AG04449 (cell line): ENCODE data around the gene OTOP3.

Source experiments
- CTCF ChIA-PET: fragments of 350-600 bp; formaldehyde crosslinking; extraction: SDS; loops from one replicate; lab custom pipeline; 2021; ENCODE audit warnings: antibody characterized with exemption; lab: Yijun Ruan, JAX
- POLR2A ChIA-PET: fragments of 400-600, 350-600 bp; formaldehyde crosslinking; extraction: SDS; loops from one replicate; lab custom pipeline; 2020; ENCODE audit warnings: antibody characterized with exemption, inconsistent platforms; lab: Yijun Ruan, JAX
- DNase-seq: peaks from one replicate; pipeline ENCODE4 v3.0.0-alpha.2; 2010; ENCODE audit warnings: low read depth, low spot score
- H3K4me3 ChIP-seq: 2 replicates; pipeline ENCODE4 v1.5.1; 2011; ENCODE audit warnings: low read depth, mild to moderate bottlenecking, control low read depth, low read length
- CTCF ChIP-seq: IDR thresholded peaks from one replicate; pipeline ENCODE4 v1.5.1; 2011; ENCODE audit warnings: mild to moderate bottlenecking, moderate library complexity, low read length, control low read depth, inconsistent platforms; ENCODE audit not compliant: insufficient read depth; ENCODE audit errors: missing control alignments

Gene OTOP3

GRCh38 chr17:74990581-74991105, 54.9 kb downstream of the OTOP3 start:
- ChIA-PET POLR2A (interaction anchor here (0.6 to 1.3 kb wide), 2 partner anchors 13 to 21 kb away, joined by 3 to 5 read pairs; partner anchors contain the start of gene MRPL58), CTCF (interaction anchor here (1.2 to 4.8 kb wide), 4 partner anchors 20 to 69 kb away, joined by 5 to 46 read pairs (median 6); partner anchors contain the start of gene MRPL58)
- H3K4me3 ChIP-seq: no peak overlapping the region
- DNase-seq: no peak
- TF ChIP-seq CTCF: no peak

- ChIA-PET CTCF (interaction anchor here (0.7 to 0.8 kb wide), 2 partner anchors 20 to 31 kb away, joined by 3 to 4 read pairs; partner anchors contain the start of gene MRPL58), POLR2A (no interaction called here)
- no peak for DNase-seq
- TF ChIP-seq CTCF: no peak
- H3K4me3 ChIP-seq: no peak overlapping the region
Observed at GRCh38 chr17:74992223-74992622, 56.5 kb downstream of the OTOP3 start.

GRCh38 chr17:74994440-74994839, 58.7 kb downstream of the OTOP3 start:
- ChIA-PET POLR2A (no interaction called here), CTCF (interaction anchor here (3.7 kb wide), 1 partner anchor 18 kb away, joined by 19 read pairs; the partner anchor contains the start of gene MRPL58)
- H3K4me3 ChIP-seq: no peak overlapping the region
- no peak for DNase-seq
- no peak for TF ChIP-seq CTCF

DNA sequence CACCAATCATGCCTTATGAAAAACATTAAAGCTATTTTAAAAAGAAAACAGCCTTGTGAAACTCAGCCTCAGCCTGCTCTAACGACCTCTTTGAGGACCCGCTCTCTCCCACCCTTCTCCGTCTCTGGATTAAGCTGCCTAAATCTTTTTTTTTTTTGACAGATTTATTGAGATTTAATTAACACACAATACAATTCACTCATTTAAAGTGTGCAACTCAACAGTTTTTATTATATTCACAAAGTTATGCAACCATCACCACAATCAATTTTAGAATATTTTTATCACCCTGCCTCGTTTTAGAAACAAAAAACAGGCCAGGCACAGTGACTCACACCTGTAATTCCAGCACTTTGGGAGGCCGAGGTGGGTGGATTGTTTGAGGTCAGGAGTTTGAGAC, 60.1 kb downstream of the OTOP3 start:
- ChIA-PET CTCF (interaction anchor here (0.9 to 3.7 kb wide), 3 partner anchors 8 to 17 kb away, joined by 3 to 19 read pairs (median 4); partner anchors contain the start of genes CDR2L and MRPL58), POLR2A (no interaction called here)
- TF ChIP-seq CTCF: no peak
- DNase-seq: no peak
- H3K4me3 ChIP-seq: no peak overlapping the region

GRCh38 chr17:74998783-74999182, 63.1 kb downstream of the OTOP3 start:
- CTCF ChIA-PET: interaction anchor here (1.0 to 2.0 kb wide), 5 partner anchors 11 to 272 kb away, joined by 3 to 6 read pairs (median 5); partner anchors contain the start of genes MIF4GD and MRPL58
- DNase-seq: no peak
- no peak overlapping the region for H3K4me3 ChIP-seq
- POLR2A ChIA-PET: interaction anchor here (1.2 kb wide), 1 partner anchor 13 kb away, joined by 4 read pairs; the partner anchor contains the start of gene MRPL58
- TF ChIP-seq CTCF: no peak

DNA sequence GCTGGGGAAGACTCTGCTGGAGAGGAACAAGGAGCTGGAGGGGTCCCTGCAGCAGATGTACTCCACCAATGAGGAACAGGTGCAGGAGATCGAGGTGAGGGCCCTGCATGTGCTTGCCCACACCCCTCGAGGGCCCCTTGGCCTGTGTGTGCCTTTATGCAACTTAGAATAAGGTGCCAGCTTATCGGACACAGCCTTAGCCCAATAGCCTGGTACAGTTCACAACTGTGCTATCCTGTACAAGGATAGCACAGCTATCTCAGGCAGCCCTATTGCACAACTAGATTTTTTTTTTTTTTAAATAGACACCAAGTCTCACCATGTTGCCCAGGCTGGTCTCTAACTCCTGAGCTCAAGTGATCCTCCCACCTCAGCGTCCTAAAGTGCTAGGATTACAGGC, 63.8 kb downstream of the OTOP3 start:
- ChIA-PET POLR2A (interaction anchor here (1.2 kb wide), 1 partner anchor 13 kb away, joined by 4 read pairs; the partner anchor contains the start of gene MRPL58), CTCF (interaction anchor here (0.7 to 2.0 kb wide), 5 partner anchors 12 to 271 kb away, joined by 3 to 6 read pairs (median 5); partner anchors contain the start of genes MIF4GD and MRPL58)
- H3K4me3 ChIP-seq: no peak overlapping the region
- no peak for TF ChIP-seq CTCF
- DNase-seq: no peak
